Measurements from ENCODE around the gene MACROD1.

MACROD1 gene

DNA sequence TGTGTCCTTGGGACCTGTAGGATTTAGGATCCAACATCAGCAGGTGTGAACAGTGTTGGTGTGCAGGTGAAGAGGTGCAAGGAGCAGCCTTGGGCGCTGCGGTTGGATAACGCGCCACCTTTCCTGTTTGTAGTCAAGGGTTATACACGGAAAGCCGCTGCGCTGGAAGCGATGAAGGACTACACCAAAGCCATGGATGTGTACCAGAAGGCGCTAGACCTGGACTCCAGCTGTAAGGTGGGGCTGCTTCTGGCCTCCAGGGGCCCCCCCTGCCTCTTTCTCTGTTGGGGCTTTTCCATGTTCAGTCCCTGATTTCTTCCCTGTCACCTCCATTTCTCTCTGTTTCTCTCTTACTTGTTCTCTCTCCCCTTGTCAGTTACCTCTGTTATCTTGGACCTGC, 37.1 kb upstream of the MACROD1 start:
- H3K4me3 ChIP-seq: no peak overlapping the region
- in situ Hi-C loops (cut with MboI; ENCODE audit: low sequenced_read_pairs): no loop called here
- H3K4me1 ChIP-seq: no peaks in the 10 kb centered on the region
- peaks cover 90% of the 10 kb centered on the region for H3K36me3 ChIP-seq (replicated peaks)
- H3K27me3 ChIP-seq (ENCODE audit: low read depth): no peaks in the 10 kb centered on the region
- no peaks in the 10 kb centered on the region for H3K9me3 ChIP-seq
- no peak for DNase-seq (ENCODE audit: low spot score in 2 of 2)

DNA sequence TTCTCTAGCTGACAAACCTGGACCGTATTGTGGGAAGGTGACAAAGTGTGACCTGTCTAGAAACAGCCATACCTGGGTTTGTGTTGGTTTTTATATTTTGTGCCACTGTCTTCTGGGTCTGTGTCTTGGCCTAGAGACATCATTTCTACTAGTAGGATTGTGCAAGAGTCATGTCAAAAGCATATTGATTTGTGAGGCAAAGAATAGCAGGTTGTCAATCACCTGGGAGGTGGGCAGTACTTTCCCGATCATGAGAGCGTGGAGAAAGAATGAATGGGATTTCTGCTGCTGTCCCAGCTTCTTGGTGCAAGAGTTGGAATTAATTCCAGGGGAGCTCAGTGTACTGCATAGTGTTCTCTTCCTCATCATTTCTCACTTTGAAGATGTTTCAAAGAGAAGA, 35.6 kb upstream of the MACROD1 start:
- Histone ChIP-seq H3K4me3 (no peak overlapping the region), H3K4me1 (no peaks in the 10 kb centered on the region), H3K27me3 (ENCODE audit: low read depth) (no peaks in the 10 kb centered on the region), H3K36me3 (replicated peaks) (peaks cover 96% of the 10 kb centered on the region), H3K9me3 (no peaks in the 10 kb centered on the region)
- DNase-seq (ENCODE audit: low spot score in 2 of 2): no peak
- in situ Hi-C loops (cut with MboI; ENCODE audit: low sequenced_read_pairs): no loop called here

DNA sequence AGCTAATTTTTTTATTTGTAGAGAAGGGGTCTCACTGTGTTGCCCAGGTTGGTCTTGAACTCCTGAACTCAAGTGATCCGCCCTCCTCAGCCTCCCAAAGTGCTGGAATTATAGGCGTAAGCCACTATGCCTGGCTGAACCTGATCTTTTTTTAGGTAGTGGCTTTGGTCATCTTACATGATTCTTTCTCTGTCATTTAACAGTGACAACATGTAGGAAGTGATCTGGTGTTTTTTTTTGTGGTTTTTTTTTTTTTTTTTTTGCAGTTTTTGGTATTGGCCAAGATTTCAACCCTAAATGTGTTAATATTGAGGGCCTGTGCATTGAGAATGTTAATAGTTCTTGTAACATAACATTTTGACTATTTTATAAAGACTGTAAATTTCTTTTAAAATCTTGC, 32.6 kb upstream of the MACROD1 start:
- H3K9me3 ChIP-seq: no peaks in the 10 kb centered on the region
- H3K4me1 ChIP-seq: no peaks in the 10 kb centered on the region
- in situ Hi-C loops (cut with MboI; ENCODE audit: low sequenced_read_pairs): no loop called here
- H3K36me3 ChIP-seq (replicated peaks): peaks cover 96% of the 10 kb centered on the region
- DNase-seq (ENCODE audit: low spot score in 2 of 2): no peak
- no peak overlapping the region for H3K4me3 ChIP-seq
- no peaks in the 10 kb centered on the region for H3K27me3 ChIP-seq (ENCODE audit: low read depth)

GRCh38 chr11:64196626-64197025, 30.7 kb upstream of the MACROD1 start:
- H3K4me3 ChIP-seq: no peak overlapping the region
- DNase-seq (ENCODE audit: low spot score in 2 of 2): no peak
- no peaks in the 10 kb centered on the region for H3K27me3 ChIP-seq (ENCODE audit: low read depth)
- peaks cover 97% of the 10 kb centered on the region for H3K36me3 ChIP-seq (replicated peaks)
- in situ Hi-C loops (cut with MboI; ENCODE audit: low sequenced_read_pairs): no loop called here
- no peaks in the 10 kb centered on the region for H3K9me3 ChIP-seq
- H3K4me1 ChIP-seq: no peaks in the 10 kb centered on the region

- peaks cover 90% of the 10 kb centered on the region for H3K36me3 ChIP-seq (replicated peaks)
- H3K4me3 ChIP-seq: no peak overlapping the region
- no peak for DNase-seq (ENCODE audit: low spot score in 2 of 2)
- no peaks in the 10 kb centered on the region for H3K27me3 ChIP-seq (ENCODE audit: low read depth)
- H3K4me1 ChIP-seq: no peaks in the 10 kb centered on the region
- in situ Hi-C loops (cut with MboI; ENCODE audit: low sequenced_read_pairs): no loop called here
- H3K9me3 ChIP-seq: no peaks in the 10 kb centered on the region
These were observed 26.5 kb upstream of the MACROD1 start for GRCh38 chr11:64192434-64192833.

GRCh38 chr11:64186492-64187165, 20.7 kb upstream of the MACROD1 start:
- in situ Hi-C loops (cut with MboI; ENCODE audit: low sequenced_read_pairs): no loop called here
- peaks cover 39% of the 10 kb centered on the region for H3K36me3 ChIP-seq (replicated peaks)
- H3K27me3 ChIP-seq (ENCODE audit: low read depth): no peaks in the 10 kb centered on the region
- peak; percentile 21 to 63 for DNase-seq (ENCODE audit: low spot score in 2 of 2)
- H3K4me3 ChIP-seq: no peak overlapping the region
- peaks cover 29% of the 10 kb centered on the region for H3K4me1 ChIP-seq
- no peaks in the 10 kb centered on the region for H3K9me3 ChIP-seq

GRCh38 chr11:64185693-64186491, 20.0 kb upstream of the MACROD1 start, which contains the start of gene STIP1:
STIP1 (plus strand) TSS chr11:64186171; CDS start chr11:64186262, 91 bp downstream.
- in situ Hi-C loops (cut with MboI; ENCODE audit: low sequenced_read_pairs): no loop called here
- DNase-seq (ENCODE audit: low spot score in 2 of 2): peak; percentile 99 to 100
- Histone ChIP-seq H3K9me3 (no peaks in the 10 kb centered on the region), H3K27me3 (ENCODE audit: low read depth) (no peaks in the 10 kb centered on the region), H3K4me3 (peak within 1 kb of the TSS; percentile 75), H3K4me1 (peaks cover 34% of the 10 kb centered on the region), H3K36me3 (replicated peaks) (peaks cover 32% of the 10 kb centered on the region)

- Histone ChIP-seq H3K4me3 (peak overlapping the region; percentile 75), H3K9me3 (no peaks in the 10 kb centered on the region), H3K27me3 (ENCODE audit: low read depth) (no peaks in the 10 kb centered on the region), H3K36me3 (replicated peaks) (peaks cover 25% of the 10 kb centered on the region), H3K4me1 (peaks cover 34% of the 10 kb centered on the region)
- in situ Hi-C loops (cut with MboI; ENCODE audit: low sequenced_read_pairs): no loop called here
- DNase-seq (ENCODE audit: low spot score in 2 of 2): no peak
These were observed 19.3 kb upstream of the MACROD1 start for GRCh38 chr11:64185175-64185692.

DNA sequence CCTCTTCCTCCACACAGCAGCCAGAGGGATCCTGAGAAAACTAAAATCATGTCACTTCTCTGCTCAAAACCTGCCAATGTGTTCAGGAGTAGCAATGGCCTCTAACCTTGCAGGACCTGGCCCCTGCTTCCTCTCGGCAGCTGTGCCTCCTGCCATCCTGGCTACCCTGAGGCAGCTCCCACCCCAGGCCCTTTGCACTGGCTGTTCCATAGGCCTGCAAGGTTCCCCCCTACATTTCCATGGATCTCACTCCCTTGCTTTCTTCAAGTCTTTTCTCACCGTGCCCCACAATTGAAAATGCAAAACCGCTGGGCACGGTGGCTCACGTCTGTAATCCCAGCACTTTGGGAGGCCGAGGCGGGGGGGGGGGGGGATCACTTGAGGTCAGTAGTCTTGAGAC, 18.0 kb upstream of the MACROD1 start:
- H3K9me3 ChIP-seq: no peaks in the 10 kb centered on the region
- peaks cover 34% of the 10 kb centered on the region for H3K4me1 ChIP-seq
- H3K27me3 ChIP-seq (ENCODE audit: low read depth): no peaks in the 10 kb centered on the region
- in situ Hi-C loops (cut with MboI; ENCODE audit: low sequenced_read_pairs): no loop called here
- H3K36me3 ChIP-seq (replicated peaks): peaks cover 13% of the 10 kb centered on the region
- DNase-seq (ENCODE audit: low spot score in 2 of 2): no peak
- peak overlapping the region; percentile 75 for H3K4me3 ChIP-seq

- Histone ChIP-seq H3K27me3 (ENCODE audit: low read depth) (no peaks in the 10 kb centered on the region), H3K4me1 (peaks cover 34% of the 10 kb centered on the region), H3K36me3 (replicated peaks) (peaks cover 7% of the 10 kb centered on the region; the same call in 1 of the 2 replicates), H3K4me3 (peak overlapping the region; percentile 2; the same call in 1 of the 2 replicates), H3K9me3 (no peaks in the 10 kb centered on the region)
- peak; percentile 85 to 90 for DNase-seq (ENCODE audit: low spot score in 2 of 2)
- in situ Hi-C loops (cut with MboI; ENCODE audit: low sequenced_read_pairs): no loop called here
These were observed 15.8 kb upstream of the MACROD1 start for GRCh38 chr11:64181506-64182411.

DNA sequence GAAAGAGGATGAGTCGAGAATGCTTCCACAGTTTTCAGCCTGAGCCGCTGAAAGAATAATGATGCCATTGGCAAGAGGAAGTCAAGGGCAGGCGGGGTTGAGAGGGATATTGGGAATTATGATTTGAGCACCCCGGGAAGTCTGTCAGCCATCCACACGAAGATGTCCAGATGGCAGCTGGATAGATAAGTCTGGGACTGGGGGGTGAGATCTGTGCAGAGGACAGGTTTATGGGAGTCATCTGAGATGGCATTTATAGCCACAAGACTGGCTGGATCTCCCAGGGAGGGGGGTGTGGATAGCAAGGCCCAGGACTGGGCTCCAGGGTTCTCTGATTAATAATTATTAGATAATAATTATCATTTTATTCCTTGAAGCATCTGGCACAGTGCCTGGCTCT, 15.0 kb upstream of the MACROD1 start:
- DNase-seq (ENCODE audit: low spot score in 2 of 2): no peak
- peaks cover 7% of the 10 kb centered on the region; the same call in 1 of the 2 replicates for H3K36me3 ChIP-seq (replicated peaks)
- no peaks in the 10 kb centered on the region for H3K9me3 ChIP-seq
- in situ Hi-C loops (cut with MboI; ENCODE audit: low sequenced_read_pairs): no loop called here
- peaks cover 34% of the 10 kb centered on the region for H3K4me1 ChIP-seq
- H3K4me3 ChIP-seq: no peak overlapping the region
- H3K27me3 ChIP-seq (ENCODE audit: low read depth): no peaks in the 10 kb centered on the region

- Histone ChIP-seq H3K27me3 (ENCODE audit: low read depth) (no peaks in the 10 kb centered on the region), H3K9me3 (no peaks in the 10 kb centered on the region), H3K36me3 (replicated peaks) (peaks cover 7% of the 10 kb centered on the region; the same call in 1 of the 2 replicates), H3K4me1 (peaks cover 28% of the 10 kb centered on the region), H3K4me3 (no peak overlapping the region)
- in situ Hi-C loops (cut with MboI; ENCODE audit: low sequenced_read_pairs): no loop called here
- DNase-seq (ENCODE audit: low spot score in 2 of 2): no peak
These were observed 13.2 kb upstream of the MACROD1 start for GRCh38 chr11:64178951-64179639.

DNA sequence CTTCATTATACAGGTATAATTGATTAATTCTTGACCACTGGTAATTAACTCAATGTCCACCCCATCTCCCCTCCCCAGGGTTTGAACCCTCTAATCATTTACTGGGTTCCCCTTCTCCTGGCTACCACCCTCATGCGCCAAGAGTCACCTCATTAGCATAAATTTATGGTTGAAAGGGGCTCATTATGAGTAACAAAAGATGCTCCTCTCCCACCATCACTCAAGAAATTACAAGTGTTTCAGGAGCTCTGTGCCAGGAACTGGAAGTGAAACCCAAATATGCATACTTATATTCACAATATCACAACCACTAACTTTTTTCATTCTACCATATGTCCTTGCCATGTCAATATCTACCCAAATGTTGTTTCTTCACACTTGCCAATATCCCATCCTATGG, 12.3 kb upstream of the MACROD1 start:
- DNase-seq (ENCODE audit: low spot score in 2 of 2): no peak
- Histone ChIP-seq H3K9me3 (no peaks in the 10 kb centered on the region), H3K36me3 (replicated peaks) (peaks cover 5% of the 10 kb centered on the region; the same call in 1 of the 2 replicates), H3K27me3 (ENCODE audit: low read depth) (no peaks in the 10 kb centered on the region), H3K4me3 (no peak overlapping the region), H3K4me1 (peaks cover 21% of the 10 kb centered on the region)
- in situ Hi-C loops (cut with MboI; ENCODE audit: low sequenced_read_pairs): no loop called here
